B cell (primary cell): Measurements from ENCODE around the gene DHRS4L2.
"Not testable (repeated sequence)": the region's sequence is repeated elsewhere in the genome, so short reads cannot be mapped to it uniquely, and the experiment has no call there.

Source experiments
- CTCF ChIP-seq: fragments of 200-600 bp; IDR thresholded peaks from one replicate; pipeline ENCODE4 v1.8.0; 2022; ENCODE audit warnings: antibody characterized with exemption, mild to moderate bottlenecking
- EZH2 ChIP-seq: IDR thresholded peaks from 2 replicates; pipeline ENCODE4 v1.6.1; 2012; ENCODE audit warnings: borderline replicate concordance, low read depth, mild to moderate bottlenecking, moderate library complexity, low read length; ENCODE audit not compliant: insufficient read depth, poor library complexity, severe bottlenecking

GRCh38 chr14:23969481-23970282, 19.0 kb upstream of the DHRS4L2 start:
- TF ChIP-seq CTCF, EZH2: not testable (repeated sequence)
